Naive thymus-derived CD4-positive, alpha-beta T cell (primary cell): Measurements from ENCODE around the gene LANCL3. TPM values are rescaled to one million over a fixed set of nuclear protein-coding genes. Genes with fewer than 3 reads are reported as not detected.
"Not testable (repeated sequence)": the region's sequence is repeated elsewhere in the genome, so short reads cannot be mapped to it uniquely, and the experiment has no call there.

Source experiments
- ATAC-seq: fragments of 150-1000 bp; cut with Tn5 transposase; 2 replicates; pipeline ENCODE4 v1.10.0; 2021; ENCODE audit warnings: mild to moderate bottlenecking, moderate library complexity
- CTCF ChIA-PET: fragments of 350-600 bp; sonication (Branson Sonifier 250); formaldehyde crosslinking; loops from one replicate; lab custom pipeline; 2021; ENCODE audit warnings: antibody characterized with exemption; lab: Charles Lee
- POLR2A ChIA-PET: fragments of 350-600 bp; sonication (Branson Sonifier 250); formaldehyde crosslinking; loops from one replicate; lab custom pipeline; 2021; ENCODE audit warnings: antibody characterized with exemption, inconsistent platforms; lab: Charles Lee
- DNase-seq, 9 donors: peaks; one replicate each; pipeline versions ENCODE4 v3.0.0 to v3.0.0-alpha.2; 2020 to 2022; ENCODE audit warnings: mixed read lengths in 1 of 9
- H3K27ac ChIP-seq: one replicate; pipeline ENCODE4 v1.7.0; 2013; ENCODE audit warnings: mild to moderate bottlenecking, low read depth, low read length, moderate library complexity
- H3K27me3 ChIP-seq, 2 donors: one replicate each; pipeline ENCODE4 v1.7.0; 2013; ENCODE audit warnings: low read length in 2 of 2, mild to moderate bottlenecking in 2 of 2, moderate library complexity in 2 of 2; ENCODE audit not compliant: control insufficient read depth in 2 of 2, insufficient read depth in 2 of 2
- H3K36me3 ChIP-seq, 3 experiments: 1 replicate in 2 of 3; 2 replicates in 1 of 3; pipeline ENCODE4 v1.7.0; 2013; ENCODE audit warnings: low read length in 3 of 3, mild to moderate bottlenecking in 3 of 3, moderate library complexity in 1 of 3; ENCODE audit not compliant: insufficient read depth in 3 of 3, control insufficient read depth in 2 of 3
- H3K4me1 ChIP-seq, 2 donors: one replicate each; pipeline ENCODE4 v1.7.0; 2013; ENCODE audit warnings: low read length in 2 of 2, mild to moderate bottlenecking in 2 of 2, moderate library complexity in 1 of 2; ENCODE audit not compliant: control insufficient read depth in 2 of 2, insufficient read depth in 2 of 2
- H3K4me3 ChIP-seq: 2 replicates; pipeline ENCODE4 v1.7.0; 2013; ENCODE audit warnings: mild to moderate bottlenecking, low read length
- H3K9me3 ChIP-seq, 3 experiments: 1 replicate in 2 of 3; 2 replicates in 1 of 3; pipeline ENCODE4 v1.7.0; 2013; ENCODE audit warnings: low read length in 3 of 3; ENCODE audit not compliant: control insufficient read depth in 2 of 3
- H3K27ac Mint-ChIP-seq, 9 donors: one replicate each; pipeline ENCODE4 v1.8.0; 2020 to 2022; ENCODE audit warnings: mixed read lengths in 9 of 9, mild to moderate bottlenecking in 8 of 9, moderate library complexity in 5 of 9, inconsistent platforms in 2 of 9
- H3K27me3 Mint-ChIP-seq, 5 donors: one replicate each; pipeline ENCODE4 v1.8.0; 2021 to 2022; ENCODE audit warnings: mixed read lengths in 5 of 5, mild to moderate bottlenecking in 1 of 5
- H3K36me3 Mint-ChIP-seq, 5 donors: one replicate each; pipeline ENCODE4 v1.8.0; 2020 to 2022; ENCODE audit warnings: mixed read lengths in 5 of 5, mild to moderate bottlenecking in 3 of 5, inconsistent platforms in 1 of 5
- H3K4me1 Mint-ChIP-seq, 7 donors: one replicate each; pipeline ENCODE4 v1.8.0; 2020 to 2022; ENCODE audit warnings: mixed read lengths in 7 of 7, mild to moderate bottlenecking in 3 of 7, inconsistent platforms in 1 of 7
- H3K4me3 Mint-ChIP-seq, 10 donors: one replicate each; pipeline ENCODE4 v1.8.0; 2020 to 2022; ENCODE audit warnings: mild to moderate bottlenecking in 10 of 10, mixed read lengths in 10 of 10, moderate library complexity in 6 of 10, inconsistent platforms in 2 of 10
- H3K9me3 Mint-ChIP-seq, 11 donors: one replicate each; pipeline ENCODE4 v1.8.0; 2020 to 2022; ENCODE audit warnings: mixed read lengths in 11 of 11, mild to moderate bottlenecking in 4 of 11, inconsistent platforms in 1 of 11, moderate library complexity in 1 of 11
- intact Hi-C, 2 donors: fragments of 100-400 bp; cut with micrococcal nuclease; formaldehyde crosslinking; loops; one replicate each; pipeline ENCODE4 v1.15.1; 2023
- polyA plus RNA-seq, 2 donors: library from polyadenylated mRNA; unstranded; fragments of 300-500 nt; fragmentation: Illumina TruSeq; gene quantifications; one replicate each; pipeline ENCODE4 v1.2.3, GENCODE V29; 2021
- total RNA-seq, 6 experiments: library from RNA in 5 of 6; stranded (reverse) in 5 of 6; gene quantifications; 1 replicate in 5 of 6; 2 replicates in 1 of 6; pipeline ENCODE4 v1.2.3 and lab custom pipeline; 2021 to 2026

Gene LANCL3
- total RNA-seq (under 1 TPM; 0.03 to 0.53 (median 0.16) TPM), polyA plus RNA-seq (not detected), total RNA-seq (lab: John Stamatoyannopoulos, UW) (not detected)

- H3K4me1 Mint-ChIP-seq = peaks cover 4 to 15% (median 7%) of the 10 kb centered on the region in 7 donors
- H3K4me1 ChIP-seq, POLR2A ChIA-PET, H3K4me3 ChIP-seq, H3K27me3 ChIP-seq, CTCF ChIA-PET, H3K9me3 Mint-ChIP-seq, H3K27ac ChIP-seq, H3K36me3 Mint-ChIP-seq, H3K36me3 ChIP-seq, H3K9me3 ChIP-seq: not testable (repeated sequence)
- peak; percentile 46 for ATAC-seq
- peaks cover 7 to 30% (median 16%) of the 10 kb centered on the region in 5 donors for H3K27me3 Mint-ChIP-seq
- peak in 1 of 9 donors; percentile 20 for DNase-seq
- peak within 1 kb of the TSS; percentile 34 to 88 (median 74) for H3K4me3 Mint-ChIP-seq
- intact Hi-C loops = loop anchor here in 1 of 2 donors (10.0 kb wide), 1 partner anchor 253 kb away; no protein-coding TSS in a partner anchor
- H3K27ac Mint-ChIP-seq = peak within 1 kb of the TSS in 1 of 9 donors; percentile 61
Observed at GRCh38 chrX:37571426-37572107, at the start of gene LANCL3. TSS of gene LANCL3 (plus strand) at chrX:37571661. CDS start at chrX:37571871, 210 bp downstream.

DNA sequence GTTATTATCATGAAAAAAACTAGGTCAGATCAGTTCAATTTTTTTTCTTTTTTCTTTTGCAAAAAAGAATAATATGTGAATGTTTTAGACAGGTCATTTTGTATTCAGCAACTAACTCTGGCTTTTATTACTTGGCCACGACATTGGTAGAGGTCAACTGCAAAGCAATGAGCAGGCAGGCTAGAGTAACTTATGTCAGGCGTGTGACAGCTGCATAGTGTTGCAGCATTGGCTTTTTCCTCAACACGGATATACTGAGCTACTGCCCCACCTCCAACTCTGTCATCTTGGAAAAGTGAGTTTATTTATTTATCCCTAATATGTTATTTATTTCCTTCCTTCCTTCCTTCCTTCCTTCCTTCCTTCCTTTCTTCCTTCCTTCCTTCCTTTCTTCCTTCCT is 47.8 kb upstream of the LANCL3 start:
- H3K4me1 ChIP-seq, DNase-seq, CTCF ChIA-PET, ATAC-seq, H3K27ac Mint-ChIP-seq, H3K27ac ChIP-seq, intact Hi-C loops, H3K4me3 ChIP-seq, H3K4me3 Mint-ChIP-seq, H3K36me3 ChIP-seq, H3K9me3 Mint-ChIP-seq, POLR2A ChIA-PET, H3K36me3 Mint-ChIP-seq, H3K27me3 ChIP-seq, H3K9me3 ChIP-seq, H3K4me1 Mint-ChIP-seq, H3K27me3 Mint-ChIP-seq: not testable (repeated sequence)

DNA sequence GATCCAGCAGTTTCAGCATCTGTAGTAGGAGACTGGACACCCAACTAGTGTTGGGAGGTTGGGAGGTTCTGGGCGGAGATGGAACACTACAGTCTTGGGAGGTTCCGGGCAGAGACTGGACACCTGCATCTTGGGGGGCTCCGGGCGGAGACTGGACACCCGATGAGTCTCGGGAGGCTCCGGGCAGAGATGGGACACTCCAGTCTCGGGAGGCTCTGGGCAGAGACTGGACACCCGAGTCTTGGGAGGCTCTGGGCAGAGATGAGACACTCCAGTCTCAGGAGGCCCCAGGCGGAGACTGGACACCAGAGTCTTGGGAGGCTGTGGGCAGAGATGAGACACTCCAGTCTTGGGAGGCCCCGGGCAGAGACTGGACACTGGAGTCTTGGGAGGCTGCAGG is 29.5 kb upstream of the LANCL3 start:
- POLR2A ChIA-PET = no interaction called here
- H3K4me1 Mint-ChIP-seq = no peaks in the 10 kb centered on the region
- CTCF ChIA-PET = no interaction called here
- no peak for DNase-seq
- H3K27me3 ChIP-seq = no peaks in the 10 kb centered on the region
- peaks cover 0 to 11% (median 3%) of the 10 kb centered on the region in 5 donors for H3K27me3 Mint-ChIP-seq
- H3K27ac ChIP-seq = no peak overlapping the region
- no peaks in the 10 kb centered on the region for H3K9me3 ChIP-seq
- H3K4me1 ChIP-seq = no peaks in the 10 kb centered on the region
- no peak overlapping the region for H3K4me3 ChIP-seq
- H3K4me3 Mint-ChIP-seq = no peak overlapping the region
- intact Hi-C loops = no loop called here
- H3K36me3 Mint-ChIP-seq = no peaks in the 10 kb centered on the region
- H3K27ac Mint-ChIP-seq = no peak overlapping the region
- ATAC-seq = no peak
- no peaks in the 10 kb centered on the region for H3K36me3 ChIP-seq
- peaks cover 0 to 4% (median 0%) of the 10 kb centered on the region in 11 donors for H3K9me3 Mint-ChIP-seq

- H3K9me3 ChIP-seq = no peaks in the 10 kb centered on the region
- no peak overlapping the region for H3K4me3 ChIP-seq
- intact Hi-C loops = no loop called here
- DNase-seq (no peak), ATAC-seq (no peak)
- H3K27ac Mint-ChIP-seq = no peak overlapping the region
- H3K27me3 Mint-ChIP-seq = peaks cover 0 to 10% (median 0%) of the 10 kb centered on the region in 5 donors
- no peaks in the 10 kb centered on the region for H3K4me1 ChIP-seq
- H3K4me3 Mint-ChIP-seq = no peak overlapping the region
- no peaks in the 10 kb centered on the region for H3K27me3 ChIP-seq
- ChIA-PET POLR2A (no interaction called here), CTCF (no interaction called here)
- H3K27ac ChIP-seq = no peak overlapping the region
- H3K36me3 ChIP-seq = no peaks in the 10 kb centered on the region
- no peaks in the 10 kb centered on the region for H3K36me3 Mint-ChIP-seq
- H3K9me3 Mint-ChIP-seq = peaks cover 0 to 4% (median 0%) of the 10 kb centered on the region in 11 donors
- H3K4me1 Mint-ChIP-seq = no peaks in the 10 kb centered on the region
Observed at GRCh38 chrX:37542791-37543190, 28.7 kb upstream of the LANCL3 start.

DNA sequence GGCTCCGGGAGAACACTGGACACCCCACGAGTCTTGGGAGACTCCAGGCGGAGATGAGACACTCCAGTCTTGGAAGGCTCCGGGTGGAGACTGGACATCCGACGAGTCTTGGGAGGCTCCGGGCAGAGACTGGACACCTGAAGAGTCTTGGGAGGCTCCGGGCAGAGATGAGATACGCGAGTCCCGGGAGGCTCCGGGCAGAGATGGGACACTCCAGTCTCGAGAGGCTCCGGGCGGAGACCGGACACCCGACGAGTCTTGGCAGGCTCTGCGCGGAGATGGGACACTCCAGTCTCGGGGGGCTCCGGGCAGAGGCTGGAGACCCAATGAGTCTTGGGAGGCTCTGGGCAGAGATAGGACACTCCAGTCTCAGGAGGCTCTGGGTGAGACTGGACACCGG is 28.1 kb upstream of the LANCL3 start:
- no peaks in the 10 kb centered on the region for H3K36me3 Mint-ChIP-seq
- CTCF ChIA-PET = no interaction called here
- POLR2A ChIA-PET = no interaction called here

GRCh38 chrX:37544531-37544930 is 26.9 kb upstream of the LANCL3 start:
- intact Hi-C loops = not testable (repeated sequence)

More for the DNA sequence above, 28.1 kb upstream of the LANCL3 start:
- Histone ChIP-seq H3K4me1 (no peaks in the 10 kb centered on the region), H3K27ac (no peak overlapping the region), H3K4me3 (no peak overlapping the region), H3K36me3 (no peaks in the 10 kb centered on the region), H3K27me3 (no peaks in the 10 kb centered on the region), H3K9me3 (no peaks in the 10 kb centered on the region)
- H3K4me3 Mint-ChIP-seq = no peak overlapping the region
- DNase-seq (no peak), ATAC-seq (no peak)
- peaks cover 0 to 8% (median 3%) of the 10 kb centered on the region in 5 donors for H3K27me3 Mint-ChIP-seq
- no peak overlapping the region for H3K27ac Mint-ChIP-seq
- no peaks in the 10 kb centered on the region for H3K4me1 Mint-ChIP-seq
- intact Hi-C loops = no loop called here
- peaks cover 0 to 4% (median 0%) of the 10 kb centered on the region in 11 donors for H3K9me3 Mint-ChIP-seq

GRCh38 chrX:37545066-37545465 is 26.4 kb upstream of the LANCL3 start:
- Histone ChIP-seq H3K27ac (no peak overlapping the region), H3K4me1 (no peaks in the 10 kb centered on the region), H3K4me3 (no peak overlapping the region), H3K27me3 (no peaks in the 10 kb centered on the region), H3K36me3 (no peaks in the 10 kb centered on the region), H3K9me3 (no peaks in the 10 kb centered on the region)
- CTCF ChIA-PET = no interaction called here
- no peak for ATAC-seq
- peaks cover 0 to 5% (median 3%) of the 10 kb centered on the region in 5 donors for H3K27me3 Mint-ChIP-seq
- H3K9me3 Mint-ChIP-seq = peaks cover 0 to 4% (median 0%) of the 10 kb centered on the region in 11 donors
- POLR2A ChIA-PET = no interaction called here
- H3K36me3 Mint-ChIP-seq = no peaks in the 10 kb centered on the region
- DNase-seq = no peak
- no peaks in the 10 kb centered on the region for H3K4me1 Mint-ChIP-seq
- intact Hi-C loops = no loop called here
- no peak overlapping the region for H3K27ac Mint-ChIP-seq
- H3K4me3 Mint-ChIP-seq = no peak overlapping the region

More at GRCh38 chrX:37544531-37544930, 26.9 kb upstream of the LANCL3 start:
- H3K4me1 Mint-ChIP-seq, POLR2A ChIA-PET, CTCF ChIA-PET, H3K27me3 Mint-ChIP-seq, DNase-seq, H3K36me3 ChIP-seq, ATAC-seq, H3K4me3 Mint-ChIP-seq, H3K4me3 ChIP-seq, H3K9me3 ChIP-seq, H3K4me1 ChIP-seq, H3K9me3 Mint-ChIP-seq, H3K27ac Mint-ChIP-seq, H3K36me3 Mint-ChIP-seq, H3K27me3 ChIP-seq, H3K27ac ChIP-seq: not testable (repeated sequence)
